KOPT-K1 (cell line): ENCODE measurements around the gene NEDD4L.
"Not testable (repeated sequence)": the region's sequence is repeated elsewhere in the genome, so short reads cannot be mapped to it uniquely, and the experiment has no call there.

ENCODE experiments used
- H3K27ac ChIP-seq: fragments of 200-600 bp; sonication (generic); 2 replicates; pipeline ENCODE4 v1.5.1; 2016; ENCODE audit warnings: antibody characterized with exemption, mild to moderate bottlenecking, low read depth, low read length; ENCODE audit not compliant: poor library complexity, severe bottlenecking
- H3K36me3 ChIP-seq: fragments of 200-600 bp; sonication (generic); 2 replicates; pipeline ENCODE4 v1.5.1; 2017; ENCODE audit warnings: antibody characterized with exemption, mild to moderate bottlenecking, low read length, moderate library complexity; ENCODE audit not compliant: insufficient read depth
- H3K9me3 ChIP-seq: fragments of 200-600 bp; sonication (generic); 2 replicates; pipeline ENCODE4 v1.5.1; 2017; ENCODE audit warnings: antibody characterized with exemption, low read length, mild to moderate bottlenecking; ENCODE audit not compliant: insufficient read depth, poor library complexity, severe bottlenecking

Gene NEDD4L

GRCh38 chr18:58150772-58151171 lies 106.7 kb downstream of the NEDD4L start:
- Histone ChIP-seq H3K36me3 (no peaks in the 10 kb centered on the region), H3K9me3 (no peaks in the 10 kb centered on the region)

DNA sequence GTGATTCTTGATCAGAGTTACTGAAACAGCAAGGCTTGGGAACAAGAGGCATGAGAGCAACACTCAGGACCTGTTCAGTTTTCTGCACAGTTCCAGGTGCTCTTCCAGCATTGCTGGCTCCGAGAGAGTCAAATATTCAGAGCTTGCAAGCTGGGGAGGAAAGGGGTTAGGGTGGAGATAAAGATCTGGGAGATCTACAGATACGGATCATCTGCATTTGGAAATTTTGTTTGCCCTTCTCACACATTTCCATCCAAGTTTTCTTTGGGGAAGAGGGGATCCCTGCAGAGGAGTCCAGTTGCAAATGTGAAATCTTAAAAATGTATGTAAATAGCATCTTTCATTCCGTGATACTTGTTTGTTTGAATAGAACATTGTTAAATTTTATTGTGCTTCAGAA lies 108.2 kb downstream of the NEDD4L start:
- H3K27ac ChIP-seq: no peak overlapping the region
- no peaks in the 10 kb centered on the region for H3K9me3 ChIP-seq
- no peaks in the 10 kb centered on the region for H3K36me3 ChIP-seq

More at GRCh38 chr18:58150772-58151171, 106.7 kb downstream of the NEDD4L start:
- H3K27ac ChIP-seq: no peak overlapping the region

DNA sequence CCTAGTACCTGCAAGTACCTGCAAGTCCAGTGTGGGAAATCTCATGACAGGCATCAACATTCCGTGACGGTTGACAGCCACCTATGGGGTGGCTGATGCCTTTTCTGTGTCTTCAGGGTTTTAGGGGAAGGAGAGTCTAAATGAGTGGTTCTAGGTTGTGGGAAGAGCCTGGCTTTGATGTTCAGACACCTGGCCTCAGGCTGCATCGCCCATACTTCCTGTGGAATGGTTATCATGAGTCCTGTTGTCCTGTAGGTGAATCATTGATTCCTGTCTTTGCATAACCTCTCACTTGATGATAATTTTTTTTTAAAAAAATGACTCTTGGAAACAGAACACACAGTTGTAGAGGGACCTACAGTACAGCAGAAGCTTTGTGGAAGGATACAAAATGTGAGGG lies 108.9 kb downstream of the NEDD4L start:
- Histone ChIP-seq H3K9me3 (no peaks in the 10 kb centered on the region), H3K36me3 (no peaks in the 10 kb centered on the region), H3K27ac (no peak overlapping the region)

DNA sequence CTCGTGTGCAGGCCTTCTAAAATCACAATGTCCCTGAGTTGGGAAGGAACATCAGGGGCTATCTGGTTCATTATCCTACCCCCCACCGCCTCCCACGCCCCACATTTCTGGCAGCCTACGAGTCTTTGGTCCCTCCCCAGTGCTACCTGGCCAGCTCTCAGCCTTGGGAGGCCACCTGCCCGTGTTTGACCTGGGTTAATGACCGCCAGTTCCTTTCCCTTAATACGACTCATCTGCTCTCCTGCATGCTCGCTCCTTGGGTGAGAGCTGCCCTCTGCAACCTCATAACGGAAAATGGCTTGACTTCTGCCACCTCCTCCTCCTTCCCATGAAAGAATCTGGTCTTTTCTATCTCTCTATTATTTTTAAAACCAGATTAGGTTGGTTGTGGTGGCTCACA lies 112.5 kb downstream of the NEDD4L start:
- Histone ChIP-seq H3K9me3 (no peaks in the 10 kb centered on the region), H3K27ac (no peak overlapping the region), H3K36me3 (no peaks in the 10 kb centered on the region)

DNA sequence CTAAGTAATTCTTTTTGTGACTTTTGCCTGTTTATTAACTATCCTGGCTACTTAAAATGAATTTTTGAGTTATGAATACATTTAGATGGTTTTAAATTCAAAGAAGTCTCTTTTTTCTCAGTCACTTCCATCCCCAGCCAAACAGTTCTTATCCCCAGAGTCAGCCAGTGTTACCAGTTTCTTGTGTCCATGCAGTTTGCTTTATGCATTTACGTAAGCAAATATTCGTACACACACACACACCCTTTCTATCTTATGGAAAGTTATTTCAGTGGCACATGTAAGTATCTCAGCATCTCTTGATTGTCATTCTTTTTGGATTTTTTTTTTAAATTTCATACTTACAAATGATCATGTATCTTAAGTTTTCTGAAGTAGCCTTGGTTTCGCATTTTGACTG lies 113.2 kb downstream of the NEDD4L start:
- Histone ChIP-seq H3K9me3 (no peaks in the 10 kb centered on the region), H3K36me3 (no peaks in the 10 kb centered on the region), H3K27ac (no peak overlapping the region)

- Histone ChIP-seq H3K27ac (no peak overlapping the region), H3K36me3 (no peaks in the 10 kb centered on the region), H3K9me3 (no peaks in the 10 kb centered on the region)
These were observed 114.0 kb downstream of the NEDD4L start for GRCh38 chr18:58158008-58158407.

DNA sequence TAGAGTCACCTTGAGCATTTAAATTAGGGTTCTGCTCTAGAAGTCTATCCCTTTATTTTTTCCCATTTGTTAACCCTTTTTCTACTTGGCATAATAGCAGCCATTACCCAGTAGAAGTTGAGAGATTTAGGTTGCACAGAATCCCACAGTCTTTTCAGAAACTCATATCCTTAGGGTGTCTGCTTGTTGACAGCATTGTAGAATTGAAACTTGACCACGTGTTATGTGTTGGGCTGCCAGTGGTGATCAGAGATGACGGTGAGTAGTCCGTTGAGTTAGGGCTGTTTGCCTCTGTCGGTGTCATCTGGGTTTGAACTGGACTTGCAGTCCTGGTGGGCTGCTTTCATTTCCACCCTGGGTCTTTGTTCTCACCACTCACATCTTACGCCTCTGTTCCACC lies 114.4 kb downstream of the NEDD4L start:
- Histone ChIP-seq H3K36me3 (no peaks in the 10 kb centered on the region), H3K9me3 (no peaks in the 10 kb centered on the region), H3K27ac (no peak overlapping the region)

GRCh38 chr18:58161659-58162058 lies 117.6 kb downstream of the NEDD4L start:
- Histone ChIP-seq H3K27ac (no peak overlapping the region), H3K36me3 (no peaks in the 10 kb centered on the region), H3K9me3 (no peaks in the 10 kb centered on the region)

DNA sequence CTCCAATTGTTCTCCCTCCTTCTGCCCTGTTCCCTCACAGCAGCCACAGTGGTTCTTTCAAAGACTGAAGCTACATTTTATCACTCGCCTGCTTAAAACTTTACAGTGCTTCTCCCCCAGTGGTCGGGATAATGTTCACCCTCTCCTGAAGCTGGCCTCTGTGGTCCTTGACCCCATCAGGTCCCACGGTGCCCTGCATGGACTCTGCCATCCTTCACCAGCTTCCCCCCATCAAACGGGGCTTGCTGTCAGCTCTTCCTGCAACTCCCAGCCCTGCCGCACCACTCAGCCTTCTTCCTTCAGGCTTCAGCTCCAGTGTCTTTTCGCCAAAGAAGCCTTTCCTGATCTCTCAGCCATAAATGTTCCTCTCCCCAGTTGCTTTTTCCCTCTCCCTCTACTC lies 118.1 kb downstream of the NEDD4L start:
- H3K36me3 ChIP-seq: no peaks in the 10 kb centered on the region
- no peak overlapping the region for H3K27ac ChIP-seq
- H3K9me3 ChIP-seq: no peaks in the 10 kb centered on the region

- Histone ChIP-seq H3K27ac (no peak overlapping the region), H3K36me3 (no peaks in the 10 kb centered on the region), H3K9me3 (no peaks in the 10 kb centered on the region)
These were observed 119.1 kb downstream of the NEDD4L start for GRCh38 chr18:58163004-58163590.

- no peaks in the 10 kb centered on the region for H3K36me3 ChIP-seq
- H3K27ac ChIP-seq: no peak overlapping the region
- H3K9me3 ChIP-seq: no peaks in the 10 kb centered on the region
These were observed 122.3 kb downstream of the NEDD4L start for GRCh38 chr18:58166278-58166844.

DNA sequence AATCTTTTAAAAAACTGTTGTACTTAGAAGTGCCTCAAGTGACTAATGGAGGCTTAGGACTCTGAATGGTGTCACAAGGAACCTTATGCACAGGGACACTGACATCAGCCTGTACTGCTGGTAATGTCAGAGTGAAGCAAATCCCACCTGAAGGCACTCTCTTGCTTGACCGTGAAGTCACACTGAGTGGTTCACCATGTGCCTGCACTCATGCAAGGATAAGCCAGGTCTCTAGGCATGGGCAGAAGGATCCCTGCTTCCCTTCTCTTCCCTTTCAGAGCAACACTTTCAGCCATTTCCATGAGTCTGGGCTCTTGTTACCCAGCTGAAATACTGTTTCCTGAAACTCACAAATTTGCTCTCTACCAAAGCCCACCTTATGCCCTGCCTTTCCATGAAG lies 123.0 kb downstream of the NEDD4L start:
- no peaks in the 10 kb centered on the region for H3K36me3 ChIP-seq
- H3K27ac ChIP-seq: no peak overlapping the region
- H3K9me3 ChIP-seq: no peaks in the 10 kb centered on the region

- H3K27ac ChIP-seq: no peak overlapping the region
- H3K36me3 ChIP-seq: no peaks in the 10 kb centered on the region
- no peaks in the 10 kb centered on the region for H3K9me3 ChIP-seq
These were observed 124.2 kb downstream of the NEDD4L start for GRCh38 chr18:58168221-58168620.

DNA sequence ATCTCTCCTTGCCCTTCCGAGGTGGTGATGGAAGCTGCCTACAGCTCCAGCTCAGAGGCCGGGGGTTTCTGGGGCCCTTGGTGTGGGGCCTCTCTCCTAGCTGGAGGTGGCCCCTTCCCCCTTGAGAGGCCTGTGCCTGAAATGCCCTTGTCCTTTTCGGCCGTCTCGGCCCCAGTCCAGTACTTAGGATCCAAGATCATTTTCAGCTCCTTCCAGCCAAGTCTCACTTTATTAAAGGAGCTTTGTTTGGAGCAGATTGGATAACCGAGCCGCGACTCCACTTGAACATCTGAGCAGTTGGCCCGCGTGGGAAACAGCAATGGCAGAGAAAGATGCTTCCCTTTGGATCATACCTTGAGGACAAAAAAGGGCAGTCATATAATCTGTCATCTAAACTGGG lies 125.0 kb downstream of the NEDD4L start:
- Histone ChIP-seq H3K36me3 (no peaks in the 10 kb centered on the region), H3K9me3 (no peaks in the 10 kb centered on the region), H3K27ac (no peak overlapping the region)

- H3K36me3 ChIP-seq: no peaks in the 10 kb centered on the region
- H3K9me3 ChIP-seq: no peaks in the 10 kb centered on the region
- no peak overlapping the region for H3K27ac ChIP-seq
These were observed 125.4 kb downstream of the NEDD4L start for GRCh38 chr18:58169472-58169871.

- not testable (repeated sequence) for H3K27ac ChIP-seq, H3K9me3 ChIP-seq, H3K36me3 ChIP-seq
These were observed 126.0 kb downstream of the NEDD4L start for GRCh38 chr18:58170036-58170435.
